IPS DF 19.7 (cell line): ENCODE results near the gene PLXNA2.

Experiments
- DNase-seq: peaks from one replicate; pipeline ENCODE4 v3.0.0-alpha.2; 2013; ENCODE audit warnings: low read depth, low spot score

The PLXNA2 gene

GRCh38 chr1:208043691-208044181 is 200.4 kb downstream of the PLXNA2 start:
- no peak for DNase-seq

GRCh38 chr1:208042868-208043267 is 201.3 kb downstream of the PLXNA2 start:
- no peak for DNase-seq

- no peak for DNase-seq
These were observed 202.1 kb downstream of the PLXNA2 start for GRCh38 chr1:208042041-208042615.

- DNase-seq, result no peak
These were observed 202.7 kb downstream of the PLXNA2 start for GRCh38 chr1:208041505-208041904.

- DNase-seq, result no peak
These were observed 203.3 kb downstream of the PLXNA2 start for GRCh38 chr1:208040821-208041297.

GRCh38 chr1:208039536-208040332 is 204.4 kb downstream of the PLXNA2 start:
- DNase-seq, result no peak

GRCh38 chr1:208038303-208038702 is 205.9 kb downstream of the PLXNA2 start:
- no peak for DNase-seq

GRCh38 chr1:208036918-208037766 is 207.0 kb downstream of the PLXNA2 start:
- no peak for DNase-seq

GRCh38 chr1:208036106-208036808 is 207.9 kb downstream of the PLXNA2 start:
- DNase-seq, result peak; percentile 20

GRCh38 chr1:208034135-208034534 is 210.0 kb downstream of the PLXNA2 start:
- DNase-seq, result no peak

- no peak for DNase-seq
These were observed 210.9 kb downstream of the PLXNA2 start for GRCh38 chr1:208033236-208033635.

GRCh38 chr1:208031932-208032320 is 212.3 kb downstream of the PLXNA2 start:
- no peak for DNase-seq

- DNase-seq, result no peak
These were observed 212.8 kb downstream of the PLXNA2 start for GRCh38 chr1:208031316-208031931.

- DNase-seq, result no peak
These were observed 213.7 kb downstream of the PLXNA2 start for GRCh38 chr1:208030288-208031091.

GRCh38 chr1:208029381-208030287 is 214.6 kb downstream of the PLXNA2 start:
- no peak for DNase-seq

- DNase-seq, result no peak
These were observed 215.7 kb downstream of the PLXNA2 start for GRCh38 chr1:208028526-208028925.

- no peak for DNase-seq
These were observed 216.3 kb downstream of the PLXNA2 start for GRCh38 chr1:208027861-208028260.

- no peak for DNase-seq
These were observed 217.2 kb downstream of the PLXNA2 start for GRCh38 chr1:208026880-208027438.

- no peak for DNase-seq
These were observed 219.2 kb downstream of the PLXNA2 start for GRCh38 chr1:208025031-208025430.
